HG02970 (cell line): ENCODE data around the gene B4GALT7.
"Not testable (repeated sequence)": the region's sequence is repeated elsewhere in the genome, so short reads cannot be mapped to it uniquely, and the experiment has no call there.

ENCODE experiments used
- ATAC-seq: cut with Tn5 transposase; IDR thresholded peaks from one replicate; pipeline ENCODE4 v1.9.1; 2021; ENCODE audit warnings: mild to moderate bottlenecking, moderate library complexity, moderate number of reproducible peaks; ENCODE audit not compliant: unreplicated experiment, low FRiP score

B4GALT7 gene

GRCh38 chr5:177608243-177609075 is 8.5 kb downstream of the B4GALT7 start:
- ATAC-seq: no peak

- no peak for ATAC-seq
Observed at GRCh38 chr5:177609076-177610059, 9.4 kb downstream of the B4GALT7 start.

GRCh38 chr5:177610131-177610769 is 10.3 kb downstream of the B4GALT7 start:
- ATAC-seq: no peak

GRCh38 chr5:177610770-177611445 is 11.0 kb downstream of the B4GALT7 start:
- ATAC-seq: no peak

- ATAC-seq: no peak
Observed at GRCh38 chr5:177611446-177612214, 11.7 kb downstream of the B4GALT7 start.

- no peak for ATAC-seq
Observed at GRCh38 chr5:177612215-177612673, 12.3 kb downstream of the B4GALT7 start.

GRCh38 chr5:177620560-177620959 is 20.6 kb downstream of the B4GALT7 start:
- no peak for ATAC-seq

- not testable (repeated sequence) for ATAC-seq
Observed at GRCh38 chr5:177624172-177624571, 24.2 kb downstream of the B4GALT7 start.

GRCh38 chr5:177630186-177630585 is 30.3 kb downstream of the B4GALT7 start:
- ATAC-seq: not testable (repeated sequence)

GRCh38 chr5:177634912-177635311 is 35.0 kb downstream of the B4GALT7 start:
- ATAC-seq: not testable (repeated sequence)

GRCh38 chr5:177645462-177645861 is 45.5 kb downstream of the B4GALT7 start:
- not testable (repeated sequence) for ATAC-seq

- not testable (repeated sequence) for ATAC-seq
Observed at GRCh38 chr5:177651235-177651634, 51.3 kb downstream of the B4GALT7 start.

GRCh38 chr5:177657846-177658245 is 57.9 kb downstream of the B4GALT7 start:
- not testable (repeated sequence) for ATAC-seq

- ATAC-seq: not testable (repeated sequence)
Observed at GRCh38 chr5:177658542-177658941, 58.6 kb downstream of the B4GALT7 start.
